H9 (cell line): Measurements from ENCODE around the gene KRT24. TPM values are rescaled to one million over a fixed set of nuclear protein-coding genes. Genes with fewer than 3 reads are reported as not detected.

Source experiments
- DNase-seq: peaks from one replicate; pipeline ENCODE4 v3.0.0-alpha.2; 2017
- H2AFZ ChIP-seq: one replicate; pipeline ENCODE4 v1.6.1; 2013; ENCODE audit warnings: mild to moderate bottlenecking, low read length, control low read depth, moderate library complexity
- H2AK5ac ChIP-seq: 2 replicates; pipeline ENCODE4 v1.6.1; 2013; ENCODE audit warnings: low read length, control low read depth, mixed read lengths; ENCODE audit not compliant: insufficient read length
- H2BK120ac ChIP-seq: one replicate; pipeline ENCODE4 v1.6.1; 2013; ENCODE audit warnings: low read depth, mild to moderate bottlenecking, low read length, control low read depth, inconsistent platforms; ENCODE audit not compliant: poor library complexity, severe bottlenecking
- H2BK12ac ChIP-seq: 2 replicates; pipeline ENCODE4 v1.6.1; 2013; ENCODE audit warnings: low read length, control low read depth, mixed read lengths, low read depth; ENCODE audit not compliant: insufficient read length
- H2BK15ac ChIP-seq: 2 replicates; pipeline ENCODE4 v1.6.1; 2013; ENCODE audit warnings: low read depth, low read length, control low read depth
- H2BK20ac ChIP-seq: one replicate; pipeline ENCODE4 v1.6.1; 2013; ENCODE audit warnings: low read depth, mild to moderate bottlenecking, low read length, control low read depth, inconsistent platforms; ENCODE audit not compliant: poor library complexity, severe bottlenecking
- H2BK5ac ChIP-seq: 2 replicates; pipeline ENCODE4 v1.6.1; 2013; ENCODE audit warnings: low read length, control low read depth, mixed read lengths; ENCODE audit not compliant: insufficient read length
- H3K14ac ChIP-seq: 2 replicates; pipeline ENCODE4 v1.6.1; 2013; ENCODE audit warnings: low read length, control low read depth; ENCODE audit not compliant: insufficient read depth
- H3K18ac ChIP-seq: 2 replicates; pipeline ENCODE4 v1.6.1; 2013; ENCODE audit warnings: low read depth, mild to moderate bottlenecking, mixed read lengths, low read length, control low read depth; ENCODE audit not compliant: insufficient read length
- H3K23ac ChIP-seq: 2 replicates; pipeline ENCODE4 v1.6.1; 2013; ENCODE audit warnings: low read length, control low read depth, mixed read lengths, low read depth; ENCODE audit not compliant: insufficient read length
- H3K23me2 ChIP-seq: 2 replicates; pipeline ENCODE4 v1.6.1; 2013; ENCODE audit warnings: low read depth, mild to moderate bottlenecking, mixed read lengths, low read length, control low read depth; ENCODE audit not compliant: insufficient read length, poor library complexity, severe bottlenecking
- H3K27ac ChIP-seq: 2 replicates; pipeline ENCODE4 v1.5.1; 2013; ENCODE audit warnings: low read length, control low read depth, mixed read lengths, low read depth; ENCODE audit not compliant: insufficient read length
- H3K27me3 ChIP-seq: 2 replicates; pipeline ENCODE4 v1.6.1; 2013; ENCODE audit warnings: low read length, control low read depth, inconsistent platforms; ENCODE audit not compliant: insufficient read depth
- H3K4ac ChIP-seq: 2 replicates; pipeline ENCODE4 v1.6.1; 2013; ENCODE audit warnings: low read depth, mild to moderate bottlenecking, control low read depth, inconsistent platforms, low read length, moderate library complexity
- H3K4me1 ChIP-seq: 2 replicates; pipeline ENCODE4 v1.6.1; 2013; ENCODE audit warnings: low read length, control low read depth, inconsistent platforms; ENCODE audit not compliant: insufficient read depth
- H3K4me2 ChIP-seq: 2 replicates; pipeline ENCODE4 v1.6.1; 2013; ENCODE audit warnings: low read length, control low read depth, mixed read lengths; ENCODE audit not compliant: insufficient read length, insufficient read depth
- H3K56ac ChIP-seq: 2 replicates; pipeline ENCODE4 v1.6.1; 2013; ENCODE audit warnings: low read depth, mild to moderate bottlenecking, mixed read lengths, low read length, control low read depth; ENCODE audit not compliant: insufficient read length
- H3K79me1 ChIP-seq: 2 replicates; pipeline ENCODE4 v1.6.1; 2013; ENCODE audit warnings: low read depth, mild to moderate bottlenecking, moderate library complexity, low read length, control low read depth, inconsistent platforms; ENCODE audit not compliant: insufficient read depth, poor library complexity, severe bottlenecking
- H3K79me2 ChIP-seq: 2 replicates; pipeline ENCODE4 v1.6.1; 2013; ENCODE audit warnings: low read length, control low read depth, inconsistent platforms; ENCODE audit not compliant: insufficient read depth
- H3K9ac ChIP-seq: 2 replicates; pipeline ENCODE4 v1.6.1; 2013; ENCODE audit warnings: low read length, control low read depth, mixed read lengths; ENCODE audit not compliant: insufficient read length; ENCODE audit errors: extremely low read depth
- H3K9me3 ChIP-seq: one replicate; pipeline ENCODE4 v1.6.1; 2013; ENCODE audit warnings: low read depth, low read length, inconsistent platforms; ENCODE audit not compliant: control insufficient read depth
- H3T11ph ChIP-seq: one replicate; pipeline ENCODE4 v1.6.1; 2013; ENCODE audit warnings: mild to moderate bottlenecking, low read length, control low read depth, inconsistent platforms
- H4K20me1 ChIP-seq: one replicate; pipeline ENCODE4 v1.6.1; 2013; ENCODE audit not compliant: control insufficient read depth, insufficient read length, insufficient read depth
- H4K5ac ChIP-seq: 2 replicates; pipeline ENCODE4 v1.6.1; 2013; ENCODE audit warnings: low read depth, mild to moderate bottlenecking, mixed read lengths, low read length, control low read depth; ENCODE audit not compliant: insufficient read length
- H4K8ac ChIP-seq: replicated peaks from 2 replicates; pipeline ENCODE4 v1.6.1; 2013; ENCODE audit warnings: low read length, control low read depth, mixed read lengths, low read depth; ENCODE audit not compliant: insufficient read length
- H4K91ac ChIP-seq: 2 replicates; pipeline ENCODE4 v1.6.1; 2013; ENCODE audit warnings: low read depth, mild to moderate bottlenecking, moderate library complexity, mixed read lengths, low read length, control low read depth; ENCODE audit not compliant: insufficient read length
- H3K27ac Mint-ChIP-seq, 3 experiments: 2 replicates in 2 of 3; 3 replicates in 1 of 3; pipeline ENCODE4 v1.8.0; 2020 to 2021; ENCODE audit warnings: mixed read lengths in 3 of 3, mild to moderate bottlenecking in 1 of 3, moderate library complexity in 1 of 3
- H3K27me3 Mint-ChIP-seq: 2 replicates; pipeline ENCODE4 v1.8.0; 2021; ENCODE audit warnings: low read depth, mild to moderate bottlenecking, moderate library complexity, mixed read lengths
- H3K36me3 Mint-ChIP-seq, 3 experiments: 2 replicates in 2 of 3; 3 replicates in 1 of 3; pipeline ENCODE4 v1.8.0; 2020 to 2021; ENCODE audit warnings: low read depth in 3 of 3, mixed read lengths in 3 of 3; ENCODE audit not compliant: insufficient read depth in 1 of 3
- H3K4me1 Mint-ChIP-seq, 2 experiments: 2 replicates each; pipeline ENCODE4 v1.8.0; 2020; ENCODE audit warnings: mixed read lengths in 2 of 2
- H3K4me3 Mint-ChIP-seq, 2 experiments: 2 replicates in 1 of 2; 3 replicates in 1 of 2; pipeline ENCODE4 v1.8.0; 2020 to 2021; ENCODE audit warnings: mild to moderate bottlenecking in 2 of 2, mixed read lengths in 2 of 2, moderate library complexity in 1 of 2
- H3K9me3 Mint-ChIP-seq, 2 experiments: 2 replicates in 1 of 2; 3 replicates in 1 of 2; pipeline ENCODE4 v1.8.0; 2020; ENCODE audit warnings: mild to moderate bottlenecking in 2 of 2, mixed read lengths in 2 of 2, moderate library complexity in 1 of 2
- WGBS: extraction: QIAGEN DNeasy Blood & Tissue Kit; methylation state at CpG from one replicate; pipeline ENCODE4 v1.1.7; 2013; ENCODE audit warnings: missing lambda C conversion rate, low lambda C conversion rate, mixed read lengths; ENCODE audit not compliant: insufficient read length; ENCODE audit errors: extremely low coverage; 5-methylcytosine and 5-hydroxymethylcytosine counted together
- total RNA-seq: library from RNA; stranded (reverse); gene quantifications from 2 replicates; pipeline ENCODE4 v1.2.1, GENCODE V29; 2021
- TF ChIP-seq, protein P1 (sequence below): fragments of 200-600 bp; sonication (generic); conservative IDR thresholded peaks from 3 replicates; pipeline ENCODE4 v1.8.0; 2021; ENCODE audit warnings: antibody characterized with exemption, mild to moderate bottlenecking

The KRT24 gene
- total RNA-seq, 1 experiment from 2014 or later = not detected

DNA sequence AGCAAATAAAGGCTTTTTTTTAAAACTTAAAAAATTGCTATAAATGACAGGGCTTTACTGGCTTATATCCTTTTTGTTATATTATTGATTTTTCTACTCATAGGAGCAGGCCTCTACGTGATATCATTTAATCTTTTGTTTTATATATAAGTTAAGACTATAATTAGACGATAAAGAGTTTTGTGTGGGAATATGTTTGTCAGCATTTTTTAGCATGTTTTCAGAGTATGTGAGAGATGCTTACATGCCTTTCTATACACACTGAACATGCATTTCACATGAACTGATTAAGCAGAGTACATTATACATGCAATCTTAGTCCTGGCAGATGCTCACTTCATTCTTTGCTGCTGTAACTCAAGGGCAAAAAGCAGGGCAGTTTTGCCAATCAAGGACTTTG lies 30.9 kb downstream of the KRT24 start:
- H3K4me3 Mint-ChIP-seq = no peak overlapping the region
- H3K79me2 ChIP-seq = no peaks in the 10 kb centered on the region
- no peak overlapping the region for H3K14ac ChIP-seq
- no peak overlapping the region for H3K56ac ChIP-seq
- no peak overlapping the region for H4K5ac ChIP-seq
- H3K4me2 ChIP-seq = no peak overlapping the region
- no CpG with 5 or more reads among the region's 2 CpGs for WGBS
- no peak overlapping the region for H3K27ac ChIP-seq
- H3K9ac ChIP-seq = no peak overlapping the region
- no peaks in the 10 kb centered on the region for H3K36me3 Mint-ChIP-seq
- no peak overlapping the region for H2BK5ac ChIP-seq
- H2AFZ ChIP-seq = no peak overlapping the region
- H2BK20ac ChIP-seq = no peak overlapping the region
- H3K18ac ChIP-seq = no peak overlapping the region
- H2BK120ac ChIP-seq = no peak overlapping the region
- no peak overlapping the region for H3K4ac ChIP-seq
- H4K8ac ChIP-seq = no peak overlapping the region
- H3T11ph ChIP-seq = no peak overlapping the region
- H4K20me1 ChIP-seq = no peaks in the 10 kb centered on the region
- H3K27me3 ChIP-seq = no peaks in the 10 kb centered on the region
- H3K4me1 ChIP-seq = peaks cover 4% of the 10 kb centered on the region; the same call in 1 of the 2 replicates
- no peak overlapping the region for H3K27ac Mint-ChIP-seq
- no peaks in the 10 kb centered on the region for H3K9me3 ChIP-seq
- no peak overlapping the region for H2BK12ac ChIP-seq
- no peak overlapping the region for H2BK15ac ChIP-seq
- H3K27me3 Mint-ChIP-seq = peaks cover 11% of the 10 kb centered on the region
- DNase-seq = no peak
- TF ChIP-seq, protein P1, sequence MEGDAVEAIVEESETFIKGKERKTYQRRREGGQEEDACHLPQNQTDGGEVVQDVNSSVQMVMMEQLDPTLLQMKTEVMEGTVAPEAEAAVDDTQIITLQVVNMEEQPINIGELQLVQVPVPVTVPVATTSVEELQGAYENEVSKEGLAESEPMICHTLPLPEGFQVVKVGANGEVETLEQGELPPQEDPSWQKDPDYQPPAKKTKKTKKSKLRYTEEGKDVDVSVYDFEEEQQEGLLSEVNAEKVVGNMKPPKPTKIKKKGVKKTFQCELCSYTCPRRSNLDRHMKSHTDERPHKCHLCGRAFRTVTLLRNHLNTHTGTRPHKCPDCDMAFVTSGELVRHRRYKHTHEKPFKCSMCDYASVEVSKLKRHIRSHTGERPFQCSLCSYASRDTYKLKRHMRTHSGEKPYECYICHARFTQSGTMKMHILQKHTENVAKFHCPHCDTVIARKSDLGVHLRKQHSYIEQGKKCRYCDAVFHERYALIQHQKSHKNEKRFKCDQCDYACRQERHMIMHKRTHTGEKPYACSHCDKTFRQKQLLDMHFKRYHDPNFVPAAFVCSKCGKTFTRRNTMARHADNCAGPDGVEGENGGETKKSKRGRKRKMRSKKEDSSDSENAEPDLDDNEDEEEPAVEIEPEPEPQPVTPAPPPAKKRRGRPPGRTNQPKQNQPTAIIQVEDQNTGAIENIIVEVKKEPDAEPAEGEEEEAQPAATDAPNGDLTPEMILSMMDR = no peak
- H3K4me1 Mint-ChIP-seq = peaks cover 5 to 11% of the 10 kb centered on the region in 2 experiments; a peak in 3 of 4 replicates
- no peaks in the 10 kb centered on the region for H3K23me2 ChIP-seq
- H4K91ac ChIP-seq = no peak overlapping the region
- no peaks in the 10 kb centered on the region for H3K79me1 ChIP-seq
- no peak overlapping the region for H3K23ac ChIP-seq
- H2AK5ac ChIP-seq = no peak overlapping the region
- H3K9me3 Mint-ChIP-seq = no peaks in the 10 kb centered on the region
